SKM-1 (cell line): ENCODE data around the gene TP53I11.

Experiments used
- DNase-seq: peaks from one replicate; lab custom pipeline; 2025; ENCODE audit not compliant: unreplicated experiment; lab: John Stamatoyannopoulos, UW

Gene TP53I11

GRCh38 chr11:44959064-44959463 is 8.4 kb upstream of the TP53I11 start:
- no peak for DNase-seq

GRCh38 chr11:44957776-44958564 is 7.3 kb upstream of the TP53I11 start:
- DNase-seq = no peak

- DNase-seq = no peak
These were observed 6.4 kb upstream of the TP53I11 start for GRCh38 chr11:44957040-44957515.

- DNase-seq = peak; percentile 93
These were observed 4.5 kb upstream of the TP53I11 start for GRCh38 chr11:44955015-44955738.

- DNase-seq = no peak
These were observed 3.6 kb upstream of the TP53I11 start for GRCh38 chr11:44954051-44954906.

- no peak for DNase-seq
These were observed 2.0 kb upstream of the TP53I11 start for GRCh38 chr11:44952500-44953260.

GRCh38 chr11:44952082-44952481 is 1.4 kb upstream of the TP53I11 start:
- no peak for DNase-seq

GRCh38 chr11:44950031-44950624 is 555 bp downstream of the TP53I11 start:
- DNase-seq = no peak

- DNase-seq = peak; percentile 11
These were observed 1.3 kb downstream of the TP53I11 start for GRCh38 chr11:44949160-44950030.

- no peak for DNase-seq
These were observed 2.5 kb downstream of the TP53I11 start for GRCh38 chr11:44948155-44948554.

GRCh38 chr11:44947114-44947513 is 3.6 kb downstream of the TP53I11 start:
- DNase-seq = no peak

- no peak for DNase-seq
These were observed 4.4 kb downstream of the TP53I11 start for GRCh38 chr11:44946263-44946662.

- DNase-seq = no peak
These were observed 5.0 kb downstream of the TP53I11 start for GRCh38 chr11:44945666-44946065.

- DNase-seq = no peak
These were observed 5.8 kb downstream of the TP53I11 start for GRCh38 chr11:44944853-44945235.

GRCh38 chr11:44944181-44944852 is 6.4 kb downstream of the TP53I11 start:
- DNase-seq = no peak

GRCh38 chr11:44943696-44944095 is 7.0 kb downstream of the TP53I11 start:
- no peak for DNase-seq

GRCh38 chr11:44943118-44943517 is 7.6 kb downstream of the TP53I11 start:
- DNase-seq = peak; percentile 42

- DNase-seq = no peak
These were observed 8.4 kb downstream of the TP53I11 start for GRCh38 chr11:44942029-44942955.
